NK-92 (cell line): Measurements from ENCODE around the gene IGSF23.
"Not testable (repeated sequence)": the region's sequence is repeated elsewhere in the genome, so short reads cannot be mapped to it uniquely, and the experiment has no call there.

Experiments
- DNase-seq: peaks from one replicate; lab custom pipeline; 2025; ENCODE audit not compliant: unreplicated experiment; lab: John Stamatoyannopoulos, UW

Gene IGSF23

GRCh38 chr19:44663996-44664395 lies 50.6 kb downstream of the IGSF23 start:
- no peak for DNase-seq

- no peak for DNase-seq
Measured at GRCh38 chr19:44664976-44665375, 51.6 kb downstream of the IGSF23 start.

- no peak for DNase-seq
Measured at GRCh38 chr19:44666852-44667556, 53.6 kb downstream of the IGSF23 start.

GRCh38 chr19:44668985-44669764 lies 55.8 kb downstream of the IGSF23 start:
- no peak for DNase-seq

GRCh38 chr19:44670027-44670426 lies 56.7 kb downstream of the IGSF23 start:
- DNase-seq: not testable (repeated sequence)

GRCh38 chr19:44671400-44671799 lies 58.0 kb downstream of the IGSF23 start, which contains the start of gene CEACAM19:
TSS of gene CEACAM19 (plus strand) at chr19:44671482. CDS start at chr19:44671932, 450 bp downstream.
- no peak for DNase-seq

GRCh38 chr19:44672226-44672625 lies 58.9 kb downstream of the IGSF23 start:
- DNase-seq: no peak

- no peak for DNase-seq
Measured at GRCh38 chr19:44673510-44673909, 60.1 kb downstream of the IGSF23 start.

- no peak for DNase-seq
Measured at GRCh38 chr19:44675521-44675920, 62.2 kb downstream of the IGSF23 start.

GRCh38 chr19:44677019-44677811 lies 63.9 kb downstream of the IGSF23 start:
- DNase-seq: no peak

- DNase-seq: no peak
Measured at GRCh38 chr19:44680536-44680935, 67.2 kb downstream of the IGSF23 start.

- DNase-seq: no peak
Measured at GRCh38 chr19:44681992-44682790, 68.8 kb downstream of the IGSF23 start.

GRCh38 chr19:44682807-44683206 lies 69.4 kb downstream of the IGSF23 start:
- DNase-seq: no peak

GRCh38 chr19:44683434-44684210 lies 70.3 kb downstream of the IGSF23 start:
- DNase-seq: no peak

GRCh38 chr19:44684396-44684795 lies 71.0 kb downstream of the IGSF23 start:
- DNase-seq: not testable (repeated sequence)

GRCh38 chr19:44684892-44685863 lies 71.8 kb downstream of the IGSF23 start:
- no peak for DNase-seq

GRCh38 chr19:44685877-44686276 lies 72.5 kb downstream of the IGSF23 start:
- DNase-seq: no peak
